ENCODE results near the gene ZNF462. TPM values are rescaled to one million over a fixed set of nuclear protein-coding genes. Genes with fewer than 3 reads are reported as not detected.

Gene ZNF462
- polyA plus RNA-seq, 1 donor, result 12.4 TPM

DNA sequence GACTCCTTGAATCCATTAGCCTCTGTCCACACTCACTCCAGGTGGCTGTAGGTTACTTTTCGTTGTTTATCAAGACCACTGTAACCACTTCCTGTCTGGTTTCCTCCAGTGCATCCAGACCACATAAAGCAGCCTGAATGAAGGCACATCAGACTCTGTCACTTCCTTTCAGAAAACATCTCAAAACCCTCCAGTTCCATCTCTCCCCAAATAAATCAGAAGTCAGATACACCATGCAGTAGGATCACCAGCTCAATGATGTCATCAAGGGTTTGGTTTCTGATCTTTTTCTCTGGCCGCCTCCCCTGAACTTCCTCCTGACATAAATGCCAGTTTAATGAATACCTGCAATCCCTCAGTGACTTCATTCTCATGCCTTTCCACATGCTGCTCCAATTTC is 161.2 kb downstream of the ZNF462 start:
- DNase-seq, result no peak
- WGBS (ENCODE audit: insufficient coverage, low lambda C conversion rate), result no CpG with 5 or more reads among the region's 2 CpGs

DNA sequence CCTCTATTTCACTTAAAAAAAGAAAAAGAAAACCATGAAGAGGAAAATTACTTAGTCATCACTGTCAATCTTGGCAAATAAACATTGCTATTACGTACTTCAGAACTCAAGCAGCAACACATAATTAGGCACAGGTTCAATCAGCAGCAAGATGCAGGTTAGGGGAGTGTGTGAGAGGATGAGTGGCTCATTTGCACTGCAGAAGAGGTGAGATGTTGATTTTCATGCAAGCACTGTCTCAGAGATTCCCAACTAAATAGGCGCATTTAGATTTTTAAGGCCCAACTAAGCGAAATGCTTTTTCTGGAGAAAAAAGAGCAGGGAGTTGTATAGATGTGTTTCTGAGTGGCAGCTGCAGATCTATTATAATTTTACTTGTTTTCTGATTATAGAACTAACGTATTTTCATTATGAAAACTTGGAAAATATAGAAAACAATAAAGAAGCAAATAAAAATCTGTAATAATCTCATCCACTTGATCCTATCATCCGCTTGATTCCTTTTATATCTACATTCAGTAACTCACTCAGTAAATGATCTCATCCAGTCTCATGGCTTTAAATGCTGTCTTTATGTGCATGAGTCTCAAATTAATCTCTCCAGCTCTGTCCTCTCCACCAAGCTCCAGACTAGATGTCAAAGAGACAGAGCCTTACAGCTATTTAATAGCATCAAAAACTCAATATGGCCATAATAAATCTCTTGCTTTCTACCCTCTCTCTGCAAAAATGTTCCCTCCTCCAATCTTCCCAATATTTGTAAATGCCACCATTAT is 162.5 kb downstream of the ZNF462 start:
- no peak for DNase-seq
- Histone ChIP-seq H3K9me3 (ENCODE audit: control insufficient read depth, low read depth, low read length) (no peaks in the 10 kb centered on the region), H3K4me1 (ENCODE audit: control insufficient read depth, insufficient read depth, low read length) (no peaks in the 10 kb centered on the region), H3K4me3 (ENCODE audit: low read length) (no peak overlapping the region), H3K27ac (ENCODE audit: low read length) (no peak overlapping the region), H3K27me3 (ENCODE audit: control insufficient read depth, insufficient read depth, low read length) (no peaks in the 10 kb centered on the region), H3K36me3 (ENCODE audit: control insufficient read depth, insufficient read depth, low read length) (no peaks in the 10 kb centered on the region)
- 90% methylated on average over 4 of the region's 5 CpGs for WGBS (ENCODE audit: insufficient coverage, low lambda C conversion rate)

More for the DNA sequence above, 161.2 kb downstream of the ZNF462 start:
- Histone ChIP-seq H3K4me1 (ENCODE audit: control insufficient read depth, insufficient read depth, low read length) (peaks cover 3% of the 10 kb centered on the region), H3K27me3 (ENCODE audit: control insufficient read depth, insufficient read depth, low read length) (no peaks in the 10 kb centered on the region), H3K36me3 (ENCODE audit: control insufficient read depth, insufficient read depth, low read length) (no peaks in the 10 kb centered on the region), H3K9me3 (ENCODE audit: control insufficient read depth, low read depth, low read length) (no peaks in the 10 kb centered on the region), H3K4me3 (ENCODE audit: low read length) (no peak overlapping the region), H3K27ac (ENCODE audit: low read length) (no peak overlapping the region)

DNA sequence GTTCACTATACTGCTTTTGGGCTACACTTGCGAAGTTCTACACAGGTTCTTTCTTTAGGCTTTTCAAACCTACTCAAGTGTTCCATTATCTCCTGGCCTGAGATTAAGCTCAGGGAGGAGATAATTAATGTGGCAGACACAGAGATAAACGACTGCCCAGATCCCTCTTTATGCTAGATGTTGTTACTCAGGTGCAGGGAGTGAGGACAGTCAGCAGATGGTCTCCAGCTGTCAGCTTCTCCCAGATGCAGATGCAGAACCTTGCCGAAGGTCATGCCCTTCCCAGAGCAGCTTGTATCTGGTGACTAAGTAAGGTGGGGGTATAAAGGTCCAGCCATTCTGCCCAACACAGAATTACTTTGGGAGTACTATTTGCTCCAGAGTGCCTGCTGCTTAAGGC is 166.2 kb downstream of the ZNF462 start:
- no peak for DNase-seq
- H3K4me3 ChIP-seq (ENCODE audit: low read length), result no peak overlapping the region
- no peaks in the 10 kb centered on the region for H3K9me3 ChIP-seq (ENCODE audit: control insufficient read depth, low read depth, low read length)
- no peaks in the 10 kb centered on the region for H3K27me3 ChIP-seq (ENCODE audit: control insufficient read depth, insufficient read depth, low read length)
- no CpG with 5 or more reads among the region's 3 CpGs for WGBS (ENCODE audit: insufficient coverage, low lambda C conversion rate)
- H3K27ac ChIP-seq (ENCODE audit: low read length), result no peak overlapping the region
- no peaks in the 10 kb centered on the region for H3K4me1 ChIP-seq (ENCODE audit: control insufficient read depth, insufficient read depth, low read length)
- H3K36me3 ChIP-seq (ENCODE audit: control insufficient read depth, insufficient read depth, low read length), result no peaks in the 10 kb centered on the region

DNA sequence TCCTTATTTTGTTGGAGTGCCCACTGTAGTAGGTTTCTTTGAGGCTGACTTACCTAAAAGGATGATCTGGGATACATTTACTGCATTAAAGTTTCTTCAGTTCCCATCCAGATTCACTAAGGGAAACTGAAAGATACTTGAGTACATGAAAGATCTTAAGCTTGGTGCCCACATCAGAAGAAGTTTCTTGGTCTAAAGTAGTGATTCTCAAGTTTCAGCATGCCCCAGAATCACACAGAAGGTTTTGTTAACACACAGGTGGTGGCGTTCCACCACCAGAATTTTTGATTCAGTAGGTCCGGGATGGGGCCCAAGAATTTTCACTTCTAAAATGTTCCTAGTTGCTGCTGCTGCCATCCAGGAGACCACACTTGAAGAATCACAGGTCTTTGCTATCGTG is 171.0 kb downstream of the ZNF462 start:
- Histone ChIP-seq H3K27me3 (ENCODE audit: control insufficient read depth, insufficient read depth, low read length) (no peaks in the 10 kb centered on the region), H3K4me1 (ENCODE audit: control insufficient read depth, insufficient read depth, low read length) (no peaks in the 10 kb centered on the region), H3K4me3 (ENCODE audit: low read length) (no peak overlapping the region), H3K9me3 (ENCODE audit: control insufficient read depth, low read depth, low read length) (no peaks in the 10 kb centered on the region), H3K27ac (ENCODE audit: low read length) (no peak overlapping the region), H3K36me3 (ENCODE audit: control insufficient read depth, insufficient read depth, low read length) (no peaks in the 10 kb centered on the region)
- no CpG with 5 or more reads among the region's 3 CpGs for WGBS (ENCODE audit: insufficient coverage, low lambda C conversion rate)
- DNase-seq, result no peak

DNA sequence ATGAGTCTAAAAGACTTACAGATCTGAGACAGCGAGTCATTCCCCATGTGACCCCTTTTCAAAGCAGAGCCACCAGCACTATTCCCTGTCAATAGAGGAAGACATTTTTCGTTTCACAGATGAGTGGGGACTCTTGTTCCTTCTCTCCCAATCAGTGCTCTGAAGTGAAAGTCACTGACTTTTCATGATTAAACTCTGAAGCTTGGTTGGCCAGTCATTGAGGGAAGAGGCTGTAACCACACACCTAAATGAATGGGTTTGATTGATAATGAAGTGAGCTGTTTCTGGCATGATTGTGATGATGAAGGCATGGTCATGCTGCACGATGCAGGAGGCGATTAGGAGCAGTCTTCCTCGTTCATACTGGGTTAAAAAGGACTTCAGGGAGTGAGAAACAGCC is 171.9 kb downstream of the ZNF462 start:
- H3K4me3 ChIP-seq (ENCODE audit: low read length), result no peak overlapping the region
- no peaks in the 10 kb centered on the region for H3K4me1 ChIP-seq (ENCODE audit: control insufficient read depth, insufficient read depth, low read length)
- H3K27me3 ChIP-seq (ENCODE audit: control insufficient read depth, insufficient read depth, low read length), result no peaks in the 10 kb centered on the region
- no peaks in the 10 kb centered on the region for H3K36me3 ChIP-seq (ENCODE audit: control insufficient read depth, insufficient read depth, low read length)
- H3K27ac ChIP-seq (ENCODE audit: low read length), result no peak overlapping the region
- H3K9me3 ChIP-seq (ENCODE audit: control insufficient read depth, low read depth, low read length), result no peaks in the 10 kb centered on the region
- DNase-seq, result no peak
- 80% methylated on average over 4 of the region's 5 CpGs for WGBS (ENCODE audit: insufficient coverage, low lambda C conversion rate)

DNA sequence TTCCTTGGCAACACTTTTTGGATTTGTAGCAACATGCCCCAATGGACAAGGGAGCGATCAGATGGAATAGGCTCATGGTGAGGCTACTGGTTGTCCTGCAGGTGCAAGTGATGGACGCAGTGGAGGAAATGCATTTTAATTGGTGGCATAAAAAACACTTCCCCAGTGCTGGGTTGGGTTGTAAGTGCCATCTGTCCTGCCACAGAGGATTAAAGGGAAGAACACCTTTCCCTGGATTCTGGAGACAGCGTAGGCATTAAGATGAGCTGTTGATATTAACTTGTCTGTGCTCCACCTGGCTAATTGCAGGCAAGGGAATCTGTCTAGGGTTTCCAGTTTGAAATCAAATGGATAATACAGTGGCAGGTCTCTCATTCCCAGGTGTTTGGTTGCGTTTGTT is 173.4 kb downstream of the ZNF462 start:
- Histone ChIP-seq H3K4me3 (ENCODE audit: low read length) (no peak overlapping the region), H3K27ac (ENCODE audit: low read length) (no peak overlapping the region), H3K36me3 (ENCODE audit: control insufficient read depth, insufficient read depth, low read length) (no peaks in the 10 kb centered on the region), H3K4me1 (ENCODE audit: control insufficient read depth, insufficient read depth, low read length) (no peaks in the 10 kb centered on the region), H3K9me3 (ENCODE audit: control insufficient read depth, low read depth, low read length) (no peaks in the 10 kb centered on the region), H3K27me3 (ENCODE audit: control insufficient read depth, insufficient read depth, low read length) (no peaks in the 10 kb centered on the region)
- no peak for DNase-seq
- WGBS (ENCODE audit: insufficient coverage, low lambda C conversion rate), result no CpG with 5 or more reads among the region's 4 CpGs

DNA sequence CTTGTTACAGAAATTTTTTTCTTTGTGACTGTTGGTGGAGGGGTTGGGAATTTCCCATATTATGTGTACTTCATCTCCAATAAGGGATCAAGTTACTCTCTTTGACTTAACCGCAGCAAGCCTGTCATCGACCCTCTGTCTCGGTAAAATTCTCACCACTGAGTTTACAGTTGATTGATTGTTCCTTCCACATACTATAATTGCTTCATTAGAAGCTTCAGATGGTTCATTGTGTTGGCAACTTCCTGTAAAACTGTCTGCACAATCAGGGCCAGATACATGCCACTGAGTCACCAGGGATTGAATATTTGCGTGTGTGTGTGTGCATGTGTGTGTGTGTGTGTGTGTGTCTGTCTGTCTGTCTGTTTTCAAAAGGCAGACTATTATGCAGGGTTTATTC is 176.6 kb downstream of the ZNF462 start:
- no peak overlapping the region for H3K4me3 ChIP-seq (ENCODE audit: low read length)
- no CpG with 5 or more reads among the region's 4 CpGs for WGBS (ENCODE audit: insufficient coverage, low lambda C conversion rate)
- DNase-seq, result no peak
- no peaks in the 10 kb centered on the region for H3K9me3 ChIP-seq (ENCODE audit: control insufficient read depth, low read depth, low read length)
- H3K36me3 ChIP-seq (ENCODE audit: control insufficient read depth, insufficient read depth, low read length), result no peaks in the 10 kb centered on the region
- H3K27ac ChIP-seq (ENCODE audit: low read length), result no peak overlapping the region
- H3K4me1 ChIP-seq (ENCODE audit: control insufficient read depth, insufficient read depth, low read length), result no peaks in the 10 kb centered on the region
- H3K27me3 ChIP-seq (ENCODE audit: control insufficient read depth, insufficient read depth, low read length), result no peaks in the 10 kb centered on the region

DNA sequence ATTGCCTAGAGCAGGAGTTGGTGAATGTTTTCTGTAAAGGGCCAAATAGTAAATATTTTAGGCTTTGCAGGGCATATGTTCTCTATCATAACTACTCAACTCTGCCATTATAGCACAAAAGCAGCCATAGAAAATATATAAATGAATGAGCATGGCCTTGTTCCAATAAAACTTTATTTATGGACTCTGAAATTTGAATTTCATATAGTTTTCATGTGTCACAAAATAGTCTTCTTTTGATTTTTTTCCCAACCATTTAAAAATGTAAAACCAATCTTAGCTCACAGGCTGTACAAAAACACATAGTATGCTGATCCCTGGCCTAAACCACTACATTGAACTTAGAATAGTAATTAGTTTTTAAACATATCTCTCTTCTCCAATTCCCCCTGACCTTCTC is 179.6 kb downstream of the ZNF462 start:
- Histone ChIP-seq H3K27me3 (ENCODE audit: control insufficient read depth, insufficient read depth, low read length) (no peaks in the 10 kb centered on the region), H3K4me1 (ENCODE audit: control insufficient read depth, insufficient read depth, low read length) (no peaks in the 10 kb centered on the region), H3K9me3 (ENCODE audit: control insufficient read depth, low read depth, low read length) (no peaks in the 10 kb centered on the region), H3K4me3 (ENCODE audit: low read length) (no peak overlapping the region), H3K36me3 (ENCODE audit: control insufficient read depth, insufficient read depth, low read length) (no peaks in the 10 kb centered on the region), H3K27ac (ENCODE audit: low read length) (no peak overlapping the region)
- DNase-seq, result no peak

DNA sequence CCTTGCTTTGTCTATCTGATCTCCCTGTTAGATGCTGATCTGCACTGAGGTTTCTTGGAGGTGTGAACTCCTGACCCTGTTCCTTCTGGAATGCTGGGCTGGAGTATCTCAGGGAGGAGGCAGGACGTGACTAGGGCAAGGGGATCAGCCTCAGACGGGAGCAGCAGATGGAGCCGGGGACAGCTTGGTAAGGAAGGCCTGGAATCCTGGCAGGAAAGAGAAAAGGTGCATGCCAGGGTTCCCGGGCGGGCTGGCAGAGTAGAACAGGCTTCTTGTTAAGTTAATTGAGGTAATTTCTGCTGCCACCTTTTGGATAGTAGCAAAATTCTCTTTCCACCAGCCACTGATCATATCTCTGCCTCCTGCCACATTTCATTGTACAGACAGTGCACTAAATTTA is 180.9 kb downstream of the ZNF462 start:
- no peaks in the 10 kb centered on the region for H3K4me1 ChIP-seq (ENCODE audit: control insufficient read depth, insufficient read depth, low read length)
- DNase-seq, result no peak
- WGBS (ENCODE audit: insufficient coverage, low lambda C conversion rate), result 60% methylated on average over 2 of the region's 5 CpGs
- no peak overlapping the region for H3K27ac ChIP-seq (ENCODE audit: low read length)
- H3K36me3 ChIP-seq (ENCODE audit: control insufficient read depth, insufficient read depth, low read length), result no peaks in the 10 kb centered on the region
- H3K9me3 ChIP-seq (ENCODE audit: control insufficient read depth, low read depth, low read length), result no peaks in the 10 kb centered on the region
- no peaks in the 10 kb centered on the region for H3K27me3 ChIP-seq (ENCODE audit: control insufficient read depth, insufficient read depth, low read length)
- no peak overlapping the region for H3K4me3 ChIP-seq (ENCODE audit: low read length)

DNA sequence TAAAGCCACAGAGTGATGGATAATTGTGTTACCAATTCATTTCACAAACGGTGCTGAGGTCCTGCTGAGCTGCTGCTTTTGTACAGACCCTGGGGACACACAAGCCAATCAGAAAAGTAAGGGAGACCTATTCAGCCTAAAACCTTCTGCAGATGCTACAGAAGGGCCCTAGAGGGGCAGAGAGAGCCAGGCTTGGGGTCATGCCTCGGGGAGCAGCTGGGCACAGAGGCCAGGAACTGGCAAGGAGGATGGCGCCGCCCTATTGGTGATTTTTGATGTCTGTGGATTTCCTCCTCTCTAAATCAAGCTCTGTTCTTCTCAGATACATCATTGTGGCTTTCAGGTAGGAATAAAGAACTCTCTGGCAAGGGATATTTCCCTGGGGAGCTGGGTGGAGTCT is 181.9 kb downstream of the ZNF462 start:
- no CpG with 5 or more reads among the region's 4 CpGs for WGBS (ENCODE audit: insufficient coverage, low lambda C conversion rate)
- DNase-seq, result no peak
- no peaks in the 10 kb centered on the region for H3K36me3 ChIP-seq (ENCODE audit: control insufficient read depth, insufficient read depth, low read length)

DNA sequence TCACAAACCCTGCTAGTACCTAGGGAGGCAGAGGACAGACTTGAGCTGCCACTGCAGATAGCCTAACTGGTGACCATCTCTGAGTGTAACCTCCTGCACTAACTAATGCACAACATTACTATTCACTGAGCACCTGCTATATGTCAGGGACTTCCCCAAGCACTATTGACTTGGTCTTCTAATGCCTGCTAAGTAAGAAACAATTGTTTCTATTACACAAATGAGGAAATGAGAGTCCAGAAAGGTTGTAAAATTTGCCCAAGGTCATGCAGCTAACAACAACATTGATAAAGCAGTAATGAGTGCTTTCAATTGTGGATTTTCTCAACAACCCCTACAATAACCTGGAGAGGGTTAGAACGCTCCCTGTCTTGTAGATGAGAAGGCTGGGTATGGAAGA is 183.7 kb downstream of the ZNF462 start:
- no peak overlapping the region for H3K27ac ChIP-seq (ENCODE audit: low read length)
- H3K4me3 ChIP-seq (ENCODE audit: low read length), result no peak overlapping the region
- no peaks in the 10 kb centered on the region for H3K27me3 ChIP-seq (ENCODE audit: control insufficient read depth, insufficient read depth, low read length)
- H3K9me3 ChIP-seq (ENCODE audit: control insufficient read depth, low read depth, low read length), result no peaks in the 10 kb centered on the region
- WGBS (ENCODE audit: insufficient coverage, low lambda C conversion rate), result no CpG with 5 or more reads among the region's 1 CpG
- DNase-seq, result no peak
- no peaks in the 10 kb centered on the region for H3K4me1 ChIP-seq (ENCODE audit: control insufficient read depth, insufficient read depth, low read length)
- H3K36me3 ChIP-seq (ENCODE audit: control insufficient read depth, insufficient read depth, low read length), result no peaks in the 10 kb centered on the region

More for the DNA sequence above, 181.9 kb downstream of the ZNF462 start:
- H3K27ac ChIP-seq (ENCODE audit: low read length), result no peak overlapping the region
- H3K4me1 ChIP-seq (ENCODE audit: control insufficient read depth, insufficient read depth, low read length), result no peaks in the 10 kb centered on the region
- no peaks in the 10 kb centered on the region for H3K9me3 ChIP-seq (ENCODE audit: control insufficient read depth, low read depth, low read length)
- H3K4me3 ChIP-seq (ENCODE audit: low read length), result no peak overlapping the region
- no peaks in the 10 kb centered on the region for H3K27me3 ChIP-seq (ENCODE audit: control insufficient read depth, insufficient read depth, low read length)

Measured in large intestine (tissue), 3 donors.